HT-29 (cell line): ENCODE measurements around the gene FAM184A. TPM values are rescaled to one million over a fixed set of nuclear protein-coding genes. Genes with fewer than 3 reads are reported as not detected.
A peak's percentile ranks its signal among the peaks of the same experiment; 100 is the strongest.
"Not testable (repeated sequence)": the region's sequence is repeated elsewhere in the genome, so short reads cannot be mapped to it uniquely, and the experiment has no call there.

Source experiments
- DNase-seq: peaks from one replicate; pipeline ENCODE4 v3.0.0-alpha.2; 2015; ENCODE audit warnings: low spot score
- total RNA-seq: library from RNA; depleted of rRNA; stranded (reverse); fragments of >200 nt; shearing (Covaris generic); gene quantifications from 2 replicates; pipeline ENCODE4 v1.2.3, GENCODE V29; 2014; rRNA removed

The FAM184A gene, protein sequence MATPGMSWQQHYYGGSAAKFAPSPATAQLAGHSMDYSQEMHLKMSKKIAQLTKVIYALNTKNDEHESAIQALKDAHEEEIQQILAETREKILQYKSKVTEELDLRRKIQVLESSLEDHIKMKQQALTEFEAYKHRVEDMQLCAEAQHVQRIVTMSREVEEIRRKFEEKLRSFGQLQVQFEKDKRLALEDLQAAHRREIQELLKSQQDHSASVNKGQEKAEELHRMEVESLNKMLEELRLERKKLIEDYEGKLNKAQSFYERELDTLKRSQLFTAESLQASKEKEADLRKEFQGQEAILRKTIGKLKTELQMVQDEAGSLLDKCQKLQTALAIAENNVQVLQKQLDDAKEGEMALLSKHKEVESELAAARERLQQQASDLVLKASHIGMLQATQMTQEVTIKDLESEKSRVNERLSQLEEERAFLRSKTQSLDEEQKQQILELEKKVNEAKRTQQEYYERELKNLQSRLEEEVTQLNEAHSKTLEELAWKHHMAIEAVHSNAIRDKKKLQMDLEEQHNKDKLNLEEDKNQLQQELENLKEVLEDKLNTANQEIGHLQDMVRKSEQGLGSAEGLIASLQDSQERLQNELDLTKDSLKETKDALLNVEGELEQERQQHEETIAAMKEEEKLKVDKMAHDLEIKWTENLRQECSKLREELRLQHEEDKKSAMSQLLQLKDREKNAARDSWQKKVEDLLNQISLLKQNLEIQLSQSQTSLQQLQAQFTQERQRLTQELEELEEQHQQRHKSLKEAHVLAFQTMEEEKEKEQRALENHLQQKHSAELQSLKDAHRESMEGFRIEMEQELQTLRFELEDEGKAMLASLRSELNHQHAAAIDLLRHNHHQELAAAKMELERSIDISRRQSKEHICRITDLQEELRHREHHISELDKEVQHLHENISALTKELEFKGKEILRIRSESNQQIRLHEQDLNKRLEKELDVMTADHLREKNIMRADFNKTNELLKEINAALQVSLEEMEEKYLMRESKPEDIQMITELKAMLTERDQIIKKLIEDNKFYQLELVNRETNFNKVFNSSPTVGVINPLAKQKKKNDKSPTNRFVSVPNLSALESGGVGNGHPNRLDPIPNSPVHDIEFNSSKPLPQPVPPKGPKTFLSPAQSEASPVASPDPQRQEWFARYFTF
- total RNA-seq = not detected in 2 replicates

- no peak for DNase-seq
These were observed at the start of gene FAM184A for GRCh38 chr6:119078376-119079282. FAM184A (minus strand) TSS chr6:119078664; CDS start chr6:119078299, 365 bp downstream.

DNA sequence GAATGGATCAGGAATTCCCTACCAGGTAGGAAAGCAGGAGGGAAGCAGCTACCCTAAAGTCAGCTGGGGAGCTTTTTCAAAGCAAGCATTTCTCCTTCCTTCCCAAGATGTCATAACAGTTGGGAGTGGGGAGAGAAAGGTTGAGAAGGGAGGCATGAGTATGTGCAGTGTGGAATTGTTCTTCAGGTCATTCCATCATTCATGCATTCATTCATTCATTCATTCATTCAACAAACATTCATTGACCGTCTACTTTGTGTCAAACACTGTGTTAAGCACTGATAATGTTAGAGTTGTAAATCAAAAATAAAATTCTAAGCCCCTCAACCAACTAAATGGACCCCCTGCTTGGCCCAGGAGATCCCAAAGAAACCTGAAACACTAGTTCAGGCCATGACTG, 49.2 kb upstream of the FAM184A start:
- no peak for DNase-seq

DNA sequence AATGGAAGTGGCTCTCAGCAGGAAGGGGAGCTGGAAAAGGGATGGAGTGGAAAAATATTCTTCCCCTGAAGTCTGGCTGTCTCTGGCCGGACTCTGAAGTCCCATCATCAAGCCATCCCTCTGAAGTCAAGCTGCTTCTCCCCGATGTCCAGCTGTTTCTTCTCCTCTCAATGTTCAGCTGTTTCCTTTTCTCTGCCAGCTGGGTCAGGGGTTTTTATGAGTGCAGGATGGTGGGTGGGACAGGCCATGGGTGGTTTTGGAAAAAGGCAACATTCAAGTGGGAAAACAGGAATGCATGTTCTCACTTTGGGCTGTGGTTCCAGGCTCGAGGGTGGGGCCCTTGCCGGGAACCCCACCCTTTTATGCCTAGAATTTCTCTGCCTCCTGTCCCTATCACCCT, 48.4 kb upstream of the FAM184A start:
- DNase-seq = no peak

GRCh38 chr6:119126140-119126539, 47.7 kb upstream of the FAM184A start:
- no peak for DNase-seq

DNA sequence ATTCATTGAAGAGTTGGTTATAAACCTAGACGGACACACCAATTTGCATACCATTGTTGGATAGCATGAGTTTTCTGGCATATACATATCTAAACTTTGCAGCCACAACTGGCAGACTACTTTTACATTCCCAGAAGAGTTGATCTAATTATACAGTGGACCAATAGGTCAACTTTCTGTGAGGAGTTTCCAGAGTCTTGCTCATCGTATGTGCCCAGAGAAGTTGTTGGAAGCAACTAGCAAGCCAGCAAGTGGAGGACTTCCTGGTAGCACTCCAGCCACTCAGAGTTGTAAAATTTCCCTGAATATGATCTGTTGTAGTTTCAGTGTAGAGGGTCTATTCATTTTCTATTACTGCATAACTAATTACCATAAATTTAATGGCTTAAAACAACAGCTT, 47.1 kb upstream of the FAM184A start:
- no peak for DNase-seq

DNA sequence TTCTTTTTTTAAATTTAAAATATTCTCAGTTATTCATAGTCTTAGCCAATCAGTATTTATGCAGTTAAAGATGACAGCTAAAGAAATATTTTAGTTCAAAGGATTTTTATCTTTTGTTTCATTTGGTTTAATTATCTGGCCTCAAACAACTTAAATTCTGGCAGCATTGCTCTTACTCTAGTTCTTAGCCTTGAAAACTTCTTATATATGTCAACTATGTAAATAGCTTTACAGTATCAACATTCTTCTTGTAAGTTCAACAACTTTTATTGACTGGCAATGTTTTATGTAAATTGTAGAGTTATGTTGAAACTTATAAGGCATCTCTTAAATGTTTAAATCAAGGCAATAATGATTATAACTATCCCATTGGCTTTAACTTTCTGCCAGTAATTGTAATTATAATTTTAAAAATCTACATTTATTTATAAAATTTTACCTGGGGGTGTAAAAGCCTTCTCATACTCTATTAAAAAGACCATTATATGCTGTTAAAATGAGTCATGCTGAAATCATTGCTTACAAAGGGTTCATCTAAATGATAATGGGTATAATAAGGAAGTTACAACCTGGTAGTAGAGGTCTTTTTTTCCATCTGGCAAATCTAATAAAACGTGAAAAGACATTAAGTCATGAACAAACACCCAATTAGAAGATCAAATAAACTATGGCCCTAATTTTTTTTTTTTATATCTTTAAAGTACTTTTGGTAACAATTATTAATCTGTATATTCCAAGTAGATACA, 45.8 kb upstream of the FAM184A start:
- DNase-seq = peak; percentile 55

DNA sequence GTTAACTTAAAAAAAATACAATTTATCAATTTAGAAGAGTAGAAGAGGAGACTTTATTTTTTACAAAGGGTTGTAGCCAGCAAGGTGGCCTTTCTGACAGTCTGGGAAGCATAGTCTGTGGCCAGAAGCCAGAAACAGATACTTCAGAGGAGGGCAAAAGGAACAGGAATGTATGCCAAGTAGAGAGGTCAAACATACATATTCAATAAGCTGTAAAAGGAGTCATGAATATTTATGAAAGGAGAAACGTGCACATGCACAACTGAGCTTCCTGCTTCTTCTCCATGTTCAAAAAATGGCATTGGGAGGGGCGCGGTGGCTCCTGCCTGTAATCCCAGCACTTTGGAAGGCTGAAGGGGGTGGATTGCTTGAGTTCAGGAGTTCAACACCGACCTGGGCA, 43.9 kb upstream of the FAM184A start:
- DNase-seq = no peak

GRCh38 chr6:119121367-119121766, 42.9 kb upstream of the FAM184A start:
- DNase-seq = no peak

GRCh38 chr6:119119989-119120388, 41.5 kb upstream of the FAM184A start:
- no peak for DNase-seq

- not testable (repeated sequence) for DNase-seq
These were observed 40.6 kb upstream of the FAM184A start for GRCh38 chr6:119119062-119119461.

DNA sequence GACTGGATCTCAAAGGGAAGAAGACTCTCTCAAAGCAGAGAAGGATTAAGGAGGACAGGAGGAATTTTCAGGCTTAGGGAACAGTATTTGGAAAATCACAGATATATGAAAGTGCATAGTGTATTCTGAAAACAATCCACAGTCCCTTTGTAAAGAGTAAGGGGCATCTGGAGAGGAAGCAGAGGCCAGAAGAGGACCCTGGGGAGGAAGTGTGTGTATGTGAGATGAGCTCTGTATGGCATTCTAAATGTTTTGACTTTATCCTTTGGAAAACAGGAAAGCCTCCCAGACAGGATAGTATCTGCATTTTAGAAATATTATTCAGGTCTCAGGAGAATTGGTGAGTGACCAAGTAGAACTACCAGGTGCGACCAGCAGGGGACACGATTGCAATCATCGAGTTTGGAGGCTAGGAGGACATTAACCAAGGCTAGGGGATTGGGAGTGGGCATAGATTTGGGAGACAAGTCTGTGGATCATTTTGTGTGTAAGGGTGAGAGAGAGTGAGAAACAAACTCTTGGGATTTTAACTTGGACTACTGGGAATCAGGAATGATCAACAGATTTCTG, 38.3 kb upstream of the FAM184A start:
- no peak for DNase-seq

DNA sequence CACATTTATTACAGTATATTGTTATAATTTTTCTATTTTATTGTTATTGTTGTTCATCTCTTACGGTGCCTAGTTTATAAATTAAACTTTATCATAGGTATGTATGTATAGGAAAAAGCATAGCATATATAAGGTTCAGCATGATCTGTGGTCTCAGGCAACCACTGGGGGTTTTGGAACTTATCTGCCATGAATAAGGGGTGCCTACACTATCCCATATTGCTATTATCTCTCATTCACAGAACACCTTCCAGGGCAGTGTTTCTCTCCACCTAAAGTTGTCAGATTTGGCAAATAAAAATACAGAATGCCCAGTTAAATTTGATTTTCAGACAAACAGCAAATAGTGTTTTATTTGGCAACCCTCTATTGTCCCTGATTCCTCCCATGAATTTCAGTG, 35.5 kb upstream of the FAM184A start:
- no peak for DNase-seq

DNA sequence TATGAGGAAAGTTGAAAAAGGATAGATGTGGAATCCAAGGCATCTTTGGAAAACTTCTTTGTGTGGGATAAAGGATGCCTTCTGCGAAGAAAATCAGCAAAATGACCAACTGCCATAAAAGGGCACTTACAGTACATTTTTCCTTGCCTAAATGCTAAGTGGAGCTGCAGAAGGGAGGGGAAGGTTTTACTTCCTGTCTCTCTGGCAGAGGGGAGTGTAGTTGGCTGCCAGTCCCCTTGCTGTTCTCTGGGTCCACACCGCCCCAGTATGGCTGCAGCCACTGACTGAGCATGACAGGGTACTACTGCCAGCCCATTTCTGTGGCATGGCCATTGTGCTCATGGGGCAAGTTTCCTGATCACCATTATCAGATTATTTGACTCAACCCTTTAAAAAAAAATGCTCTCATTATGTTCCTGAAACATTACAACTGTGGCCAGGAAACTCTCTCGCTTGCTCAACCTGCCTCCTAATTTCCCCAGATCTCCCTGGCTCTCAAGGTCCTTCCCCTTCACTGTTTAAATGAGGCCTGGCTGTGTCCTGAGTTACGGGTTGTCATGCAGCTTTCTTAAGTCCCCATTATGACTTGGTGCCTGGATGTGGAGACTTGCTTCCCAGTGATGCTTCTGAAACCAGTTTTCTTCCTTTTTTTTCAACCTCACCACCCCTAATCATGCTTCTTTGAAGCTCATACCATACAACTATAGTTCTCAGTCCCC, 34.5 kb upstream of the FAM184A start:
- no peak for DNase-seq

- peak; percentile 65 for DNase-seq
These were observed 32.4 kb upstream of the FAM184A start for GRCh38 chr6:119110601-119111548.

GRCh38 chr6:119109654-119110325, 31.3 kb upstream of the FAM184A start:
- no peak for DNase-seq

GRCh38 chr6:119108076-119108475, 29.6 kb upstream of the FAM184A start:
- no peak for DNase-seq

GRCh38 chr6:119105282-119105681, 26.8 kb upstream of the FAM184A start:
- no peak for DNase-seq
